CD14-positive monocyte (primary cell): ENCODE results near the gene ABCG1. TPM values are rescaled to one million over a fixed set of nuclear protein-coding genes. Genes with fewer than 3 reads are reported as not detected.
A peak's percentile ranks its signal among the peaks of the same experiment; 100 is the strongest.

Experiments
- DNase-seq, 3 donors: peaks; one replicate each; pipeline ENCODE4 v3.0.0-alpha.2; 2011 to 2022
- H2AFZ ChIP-seq: 2 replicates; pipeline ENCODE4 v1.6.0; 2012; ENCODE audit warnings: mild to moderate bottlenecking, low read depth, low read length, inconsistent platforms; ENCODE audit not compliant: insufficient read depth, poor library complexity, severe bottlenecking
- H3K27ac ChIP-seq, 2 donors: 1 replicate in 1 of 2; 2 replicates in 1 of 2; pipeline ENCODE4 v1.5.1; 2012 to 2013; ENCODE audit warnings: low read length in 2 of 2, control low read depth in 1 of 2, inconsistent platforms in 1 of 2, low read depth in 1 of 2, mild to moderate bottlenecking in 1 of 2
- H3K27me3 ChIP-seq, 2 donors: one replicate each; pipeline versions ENCODE4 v1.6.0 to v1.6.1; 2011 to 2013; ENCODE audit warnings: low read length in 2 of 2; ENCODE audit not compliant: control insufficient read depth in 2 of 2, insufficient read depth in 2 of 2
- H3K36me3 ChIP-seq, 2 donors: replicated peaks in 1 of 2; 1 replicate in 1 of 2; 2 replicates in 1 of 2; pipeline versions ENCODE4 v1.5.1 to v1.6.1; 2012 to 2013; ENCODE audit warnings: low read length in 2 of 2, control low read depth in 1 of 2, inconsistent platforms in 1 of 2, mild to moderate bottlenecking in 1 of 2; ENCODE audit not compliant: insufficient read depth in 2 of 2, control insufficient read depth in 1 of 2
- H3K4me1 ChIP-seq, 2 donors: 1 replicate in 1 of 2; 2 replicates in 1 of 2; pipeline versions ENCODE4 v1.5.1 to v1.6.1; 2012 to 2013; ENCODE audit warnings: low read length in 2 of 2, control low read depth in 1 of 2, inconsistent platforms in 1 of 2, mild to moderate bottlenecking in 1 of 2, moderate library complexity in 1 of 2; ENCODE audit not compliant: insufficient read depth in 2 of 2, control insufficient read depth in 1 of 2
- H3K4me2 ChIP-seq: replicated peaks from 2 replicates; pipeline ENCODE3; 2012; ENCODE audit warnings: low read length, moderate library complexity, mild to moderate bottlenecking; ENCODE audit not compliant: poor library complexity, severe bottlenecking; ENCODE audit errors: extremely low read depth
- H3K4me3 ChIP-seq, 3 experiments: fragments of 200-600 bp in 1 of 3; sonication (generic) in 1 of 3; replicated peaks in 1 of 3; 1 replicate in 2 of 3; 2 replicates in 1 of 3; pipeline ENCODE4 v1.5.1; 2011 to 2013; ENCODE audit warnings: low read length in 3 of 3, mild to moderate bottlenecking in 3 of 3, control low read depth in 2 of 3, low read depth in 2 of 3, inconsistent platforms in 1 of 3, moderate library complexity in 1 of 3
- H3K79me2 ChIP-seq: 2 replicates; pipeline ENCODE4 v1.6.0; 2012; ENCODE audit warnings: mild to moderate bottlenecking, control low read depth, inconsistent platforms, low read length, moderate library complexity; ENCODE audit not compliant: insufficient read depth
- H3K9ac ChIP-seq: 2 replicates; pipeline ENCODE4 v1.6.0; 2017; ENCODE audit warnings: low read length, mild to moderate bottlenecking; ENCODE audit not compliant: insufficient read depth, poor library complexity, severe bottlenecking
- H3K9me3 ChIP-seq, 2 donors: replicated peaks in 1 of 2; 1 replicate in 1 of 2; 2 replicates in 1 of 2; pipeline versions ENCODE4 v1.5.1 to v1.6.1; 2012 to 2013; ENCODE audit warnings: low read length in 2 of 2, control low read depth in 1 of 2; ENCODE audit not compliant: control insufficient read depth in 1 of 2, insufficient read depth in 1 of 2
- H4K20me1 ChIP-seq: 2 replicates; pipeline ENCODE4 v1.6.0; 2012; ENCODE audit warnings: mild to moderate bottlenecking, low read length, control low read depth, moderate library complexity; ENCODE audit not compliant: insufficient read depth
- H3K27ac Mint-ChIP-seq, 7 donors: one replicate each; pipeline ENCODE4 v1.8.0; 2020; ENCODE audit warnings: mild to moderate bottlenecking in 7 of 7, mixed read lengths in 7 of 7, moderate library complexity in 6 of 7, inconsistent platforms in 2 of 7
- H3K27me3 Mint-ChIP-seq, 3 donors: one replicate each; pipeline ENCODE4 v1.8.0; 2021 to 2022; ENCODE audit warnings: low read depth in 3 of 3, mild to moderate bottlenecking in 3 of 3, mixed read lengths in 3 of 3, moderate library complexity in 3 of 3, inconsistent platforms in 1 of 3
- H3K36me3 Mint-ChIP-seq, 2 donors: one replicate each; pipeline ENCODE4 v1.8.0; 2020; ENCODE audit warnings: mixed read lengths in 2 of 2, inconsistent platforms in 1 of 2, mild to moderate bottlenecking in 1 of 2
- H3K4me1 Mint-ChIP-seq: one replicate; pipeline ENCODE4 v1.8.0; 2020; ENCODE audit warnings: mild to moderate bottlenecking, mixed read lengths
- H3K4me3 Mint-ChIP-seq, 2 donors: one replicate each; pipeline ENCODE4 v1.8.0; 2020; ENCODE audit warnings: mild to moderate bottlenecking in 2 of 2, mixed read lengths in 2 of 2, moderate library complexity in 1 of 2
- H3K9me3 Mint-ChIP-seq, 7 donors: one replicate each; pipeline ENCODE4 v1.8.0; 2020 to 2022; ENCODE audit warnings: mixed read lengths in 7 of 7, mild to moderate bottlenecking in 6 of 7, moderate library complexity in 6 of 7, inconsistent platforms in 2 of 7
- WGBS: methylation state at CpG from one replicate; pipeline ENCODE4 v1.1.5; 2013; ENCODE audit warnings: missing lambda C conversion rate; ENCODE audit not compliant: insufficient coverage; 5-methylcytosine and 5-hydroxymethylcytosine counted together
- intact Hi-C, 2 donors: fragments of 100-400 bp; cut with micrococcal nuclease; formaldehyde crosslinking; loops; one replicate each; pipeline versions ENCODE4 v1.15.0 to v1.15.1; 2023
- polyA plus RNA-seq, 3 donors: library from polyadenylated mRNA; depleted of rRNA in 1 of 3; unstranded in 2 of 3; stranded (reverse) in 1 of 3; fragments of 300-500 nt in 2 of 3; fragments of >200 nt in 1 of 3; fragmentation: Illumina TruSeq in 2 of 3; gene quantifications; 1 replicate in 2 of 3; 2 replicates in 1 of 3; pipeline ENCODE4 v1.2.3, GENCODE V29; 2012 to 2021
- TF ChIP-seq, protein P1 (sequence below): fragments of 200-600 bp; IDR thresholded peaks from one replicate; pipeline ENCODE4 v1.8.0; 2022; ENCODE audit warnings: antibody characterized with exemption, mild to moderate bottlenecking

Gene ABCG1
- polyA plus RNA-seq, 3 donors = 3.0 to 5.2 (median 3.5) TPM

DNA sequence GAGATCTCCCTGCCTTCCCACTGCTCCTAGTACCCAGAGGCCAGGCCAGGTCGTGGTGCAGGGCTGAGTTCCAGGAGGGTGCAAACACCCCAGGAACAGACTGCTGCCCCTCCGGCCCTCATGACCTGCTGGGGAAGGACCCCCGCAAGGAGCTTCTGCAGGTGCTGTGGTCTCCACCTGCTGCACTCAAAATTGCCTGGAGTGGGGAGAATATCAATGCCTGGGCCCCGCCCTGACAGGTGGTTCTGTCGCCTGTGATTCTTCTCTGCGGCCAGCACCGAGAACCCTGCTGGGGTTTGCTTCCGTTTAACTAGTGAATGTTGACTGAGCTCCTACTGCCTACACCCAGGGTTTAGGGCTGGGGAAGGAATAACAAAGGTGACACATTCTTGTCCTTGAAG is 98.4 kb downstream of the ABCG1 start:
- H2AFZ ChIP-seq = no peak overlapping the region
- no peak overlapping the region for H3K4me3 Mint-ChIP-seq
- no peak for DNase-seq

DNA sequence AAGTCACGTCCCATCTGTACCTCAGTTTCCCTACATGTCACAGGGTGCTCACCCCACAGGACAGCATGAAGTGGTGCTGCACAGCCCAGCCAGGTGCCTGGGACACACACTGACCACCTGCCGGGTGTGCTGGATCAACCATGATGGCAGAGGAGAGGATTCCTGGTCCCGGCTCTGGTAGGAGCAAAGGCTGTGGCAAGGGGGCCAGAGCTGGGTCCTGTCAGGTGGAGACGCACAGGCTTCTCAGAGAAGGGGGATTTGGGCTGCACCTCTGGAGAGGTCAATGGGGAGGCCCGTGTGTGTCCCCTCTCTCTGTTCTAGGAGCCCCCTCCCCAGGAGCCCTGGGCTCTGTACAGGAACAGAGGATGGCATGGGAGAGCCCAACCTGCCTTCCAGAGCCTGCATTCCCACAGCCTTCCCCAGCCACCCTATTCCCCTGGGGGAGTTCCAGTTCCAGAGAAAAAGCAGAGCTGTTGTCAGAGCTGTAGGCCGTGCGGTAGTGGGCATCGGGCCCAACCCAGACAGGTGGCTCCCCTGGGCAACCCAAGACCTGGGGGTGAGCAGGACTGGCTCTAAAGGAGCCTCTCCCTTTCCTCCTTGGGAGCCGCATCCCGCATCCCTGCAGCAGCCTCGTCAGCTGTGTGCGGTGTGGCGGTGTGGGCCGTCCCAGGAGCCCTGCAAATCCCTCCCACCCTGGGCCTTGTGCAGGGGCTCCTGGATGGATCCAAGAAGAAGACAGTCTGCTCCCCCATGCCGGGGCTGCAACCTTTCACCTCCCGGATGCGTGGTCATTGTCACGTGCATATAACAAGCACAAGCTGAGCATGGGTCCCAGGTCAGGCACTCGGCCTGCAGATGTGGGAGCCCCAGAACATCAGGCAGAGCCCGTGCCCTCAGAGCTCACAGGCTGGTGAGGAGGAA is 99.1 kb downstream of the ABCG1 start:
- H3K27ac Mint-ChIP-seq = peak overlapping the region in 1 of 7 donors; percentile 76
- peaks cover 16 to 22% of the 10 kb centered on the region in 2 donors for H3K4me1 ChIP-seq
- H3K4me3 ChIP-seq = no peak overlapping the region
- no peak for DNase-seq
- H4K20me1 ChIP-seq = no peaks in the 10 kb centered on the region
- no peaks in the 10 kb centered on the region for H3K9me3 Mint-ChIP-seq
- no peak overlapping the region for H3K27ac ChIP-seq
- no peaks in the 10 kb centered on the region for H3K9me3 ChIP-seq
- intact Hi-C loops = no loop called here
- H3K79me2 ChIP-seq = no peaks in the 10 kb centered on the region
- no peaks in the 10 kb centered on the region for H3K36me3 Mint-ChIP-seq
- H3K4me3 Mint-ChIP-seq = no peak overlapping the region
- H3K36me3 ChIP-seq = no peaks in the 10 kb centered on the region
- TF ChIP-seq, protein P1, sequence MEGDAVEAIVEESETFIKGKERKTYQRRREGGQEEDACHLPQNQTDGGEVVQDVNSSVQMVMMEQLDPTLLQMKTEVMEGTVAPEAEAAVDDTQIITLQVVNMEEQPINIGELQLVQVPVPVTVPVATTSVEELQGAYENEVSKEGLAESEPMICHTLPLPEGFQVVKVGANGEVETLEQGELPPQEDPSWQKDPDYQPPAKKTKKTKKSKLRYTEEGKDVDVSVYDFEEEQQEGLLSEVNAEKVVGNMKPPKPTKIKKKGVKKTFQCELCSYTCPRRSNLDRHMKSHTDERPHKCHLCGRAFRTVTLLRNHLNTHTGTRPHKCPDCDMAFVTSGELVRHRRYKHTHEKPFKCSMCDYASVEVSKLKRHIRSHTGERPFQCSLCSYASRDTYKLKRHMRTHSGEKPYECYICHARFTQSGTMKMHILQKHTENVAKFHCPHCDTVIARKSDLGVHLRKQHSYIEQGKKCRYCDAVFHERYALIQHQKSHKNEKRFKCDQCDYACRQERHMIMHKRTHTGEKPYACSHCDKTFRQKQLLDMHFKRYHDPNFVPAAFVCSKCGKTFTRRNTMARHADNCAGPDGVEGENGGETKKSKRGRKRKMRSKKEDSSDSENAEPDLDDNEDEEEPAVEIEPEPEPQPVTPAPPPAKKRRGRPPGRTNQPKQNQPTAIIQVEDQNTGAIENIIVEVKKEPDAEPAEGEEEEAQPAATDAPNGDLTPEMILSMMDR = no peak
- no peak overlapping the region for H3K4me2 ChIP-seq
- 93% methylated on average over 17 of the region's 20 CpGs for WGBS
- no peaks in the 10 kb centered on the region for H3K27me3 ChIP-seq
- H3K4me1 Mint-ChIP-seq = peaks cover 21% of the 10 kb centered on the region
- no peak overlapping the region for H2AFZ ChIP-seq
- peaks cover 0 to 8% (median 6%) of the 10 kb centered on the region in 3 donors for H3K27me3 Mint-ChIP-seq
- peak overlapping the region; percentile 1 for H3K9ac ChIP-seq

More for the DNA sequence above, 98.4 kb downstream of the ABCG1 start:
- Mint-ChIP-seq H3K27me3 (peaks cover 0 to 6% (median 4%) of the 10 kb centered on the region in 3 donors), H3K27ac (no peak overlapping the region), H3K9me3 (no peaks in the 10 kb centered on the region), H3K36me3 (no peaks in the 10 kb centered on the region), H3K4me1 (peaks cover 21% of the 10 kb centered on the region)
- Histone ChIP-seq H3K4me1 (peaks cover 16 to 22% of the 10 kb centered on the region in 2 donors), H3K4me3 (no peak overlapping the region), H4K20me1 (no peaks in the 10 kb centered on the region), H3K36me3 (no peaks in the 10 kb centered on the region), H3K79me2 (no peaks in the 10 kb centered on the region), H3K27me3 (no peaks in the 10 kb centered on the region), H3K9ac (no peak overlapping the region), H3K4me2 (no peak overlapping the region), H3K9me3 (no peaks in the 10 kb centered on the region), H3K27ac (no peak overlapping the region)
- intact Hi-C loops = no loop called here
- WGBS = 90% methylated on average over 8 of the region's 8 CpGs
- TF ChIP-seq, protein P1 = no peak
